GM12878 (cell line): ENCODE data around the gene SAMD7. TPM values are rescaled to one million over a fixed set of nuclear protein-coding genes. Genes with fewer than 3 reads are reported as not detected.

Experiments used
- ATAC-seq: fragments of 200-7000 bp; cut with Tn5 transposase; 3 replicates; pipeline ENCODE4 v1.9.1; 2020; ENCODE audit warnings: mild to moderate bottlenecking, moderate library complexity
- BruUV-seq: library from RNA; stranded (reverse); fragments of 400-500 nt; replicated peaks from 2 replicates; lab custom pipeline; 2021; lab: Mats Ljungman, UMichigan
- CTCF ChIA-PET: fragments of 300-600 bp; sonication (Branson Sonifier 250); formaldehyde crosslinking; extraction: SDS; loops from one replicate; lab custom pipeline; 2021; ENCODE audit warnings: inconsistent platforms; lab: Yijun Ruan, JAX
- POLR2A ChIA-PET: fragments of 350-600 bp; formaldehyde crosslinking; extraction: SDS; loops from one replicate; lab custom pipeline; 2021; ENCODE audit warnings: inconsistent platforms; lab: Charles Lee
- RAD21 ChIA-PET: fragments of 300-600 bp; sonication (Branson Sonifier 250); formaldehyde crosslinking; loops from one replicate; lab custom pipeline; 2023; ENCODE audit warnings: antibody characterized with exemption; ENCODE audit not compliant: unreplicated experiment; lab: Charles Lee
- SMC1A ChIA-PET: fragments of 300-600 bp; sonication (Branson Sonifier 250); formaldehyde crosslinking; loops from one replicate; lab custom pipeline; 2023; ENCODE audit not compliant: unreplicated experiment, uncharacterized antibody; lab: Charles Lee
- DNase-seq: peaks from one replicate; pipeline ENCODE4 v3.0.0-alpha.2; 2011; ENCODE audit warnings: low read depth, low spot score
- FAIRE-seq: peaks from 3 replicates; lab custom pipeline; 2011; peaks lifted over from hg19 to GRCh38; lab: Jason Lieb, UNC
- H2AFZ ChIP-seq: 2 replicates; pipeline ENCODE4 v1.6.0; 2011; ENCODE audit warnings: low read depth, low read length, control low read depth; ENCODE audit not compliant: control insufficient read depth
- H3K27ac ChIP-seq: 2 replicates; pipeline ENCODE4 v1.5.1; 2011; ENCODE audit warnings: control low read depth; ENCODE audit not compliant: control insufficient read depth, insufficient read depth
- H3K27me3 ChIP-seq, 2 experiments: replicated peaks in 1 of 2; 2 replicates each; pipeline versions ENCODE4 v1.6.0 to v1.6.1; 2011; ENCODE audit warnings: low read length in 1 of 2; ENCODE audit not compliant: control insufficient read depth in 2 of 2, insufficient read depth in 2 of 2
- H3K36me3 ChIP-seq, 2 experiments: 2 replicates each; pipeline ENCODE4 v1.5.1; 2011; ENCODE audit warnings: low read length in 1 of 2; ENCODE audit not compliant: control insufficient read depth in 2 of 2, insufficient read depth in 2 of 2
- H3K4me1 ChIP-seq: 2 replicates; pipeline ENCODE4 v1.6.1; 2011; ENCODE audit warnings: mild to moderate bottlenecking, low read length, moderate library complexity, mixed read lengths; ENCODE audit not compliant: control insufficient read depth, insufficient read depth
- H3K4me2 ChIP-seq: 2 replicates; pipeline ENCODE4 v1.6.0; 2011; ENCODE audit warnings: control low read depth; ENCODE audit not compliant: control insufficient read depth, insufficient read depth
- H3K4me3 ChIP-seq: fragments of 200-600 bp; sonication (generic); 2 replicates; pipeline ENCODE4 v1.5.1; 2016
- H3K79me2 ChIP-seq: 2 replicates; pipeline ENCODE4 v1.6.0; 2011; ENCODE audit warnings: low read length; ENCODE audit not compliant: control insufficient read depth, insufficient read depth
- H3K9ac ChIP-seq: 2 replicates; pipeline ENCODE4 v1.8.0; 2011; ENCODE audit warnings: low read length, control low read depth, mixed read lengths; ENCODE audit not compliant: control insufficient read depth, insufficient read depth
- H3K9me3 ChIP-seq: replicated peaks from 3 replicates; pipeline ENCODE4 v1.5.1; 2011; ENCODE audit warnings: mild to moderate bottlenecking, low read length; ENCODE audit not compliant: control insufficient read depth, insufficient read depth
- H4K20me1 ChIP-seq: 2 replicates; pipeline ENCODE4 v1.6.0; 2011; ENCODE audit not compliant: control insufficient read depth, insufficient read depth
- BHLHE40 ChIP-seq, 2 experiments: fragments of 450-650 bp in 1 of 2; IDR thresholded peaks; 2 replicates each; pipeline ENCODE4 v1.6.1; 2011 to 2017; ENCODE audit warnings: low read depth in 2 of 2, borderline replicate concordance in 1 of 2, improper control_type of control experiment in 1 of 2, low read length in 1 of 2, mild to moderate bottlenecking in 1 of 2
- CBFB ChIP-seq: IDR thresholded peaks from 2 replicates; pipeline ENCODE4 v1.6.1; 2016; ENCODE audit warnings: antibody characterized with exemption, low read depth
- CBX3 ChIP-seq: fragments of 200-600 bp; sonication (generic); IDR thresholded peaks from 2 replicates; pipeline ENCODE4 v1.6.1; 2016; ENCODE audit warnings: low read depth, borderline replicate concordance
- EP300 ChIP-seq, 2 experiments: fragments of 150-350 bp in 1 of 2; IDR thresholded peaks; 2 replicates each; pipeline ENCODE4 v1.6.1; 2011 to 2012; ENCODE audit warnings: low read depth in 2 of 2, low read length in 2 of 2, borderline replicate concordance in 1 of 2, improper control_type of control experiment in 1 of 2, inconsistent platforms in 1 of 2; ENCODE audit not compliant: control insufficient read depth in 1 of 2
- ESRRA ChIP-seq: IDR thresholded peaks from 2 replicates; pipeline ENCODE4 v1.6.1; 2012; ENCODE audit warnings: mild to moderate bottlenecking, low read length, improper control_type of control experiment
- HDAC2 ChIP-seq: fragments of 200-600 bp; sonication (generic); IDR thresholded peaks from 2 replicates; pipeline ENCODE4 v1.6.1; 2017
- HDGF ChIP-seq: fragments of 450-650 bp; IDR thresholded peaks from 2 replicates; pipeline ENCODE4 v1.6.1; 2016; ENCODE audit warnings: antibody characterized with exemption
- IRF5 ChIP-seq: fragments of 450-650 bp; IDR thresholded peaks from 2 replicates; pipeline ENCODE4 v1.6.1; 2017; ENCODE audit warnings: borderline replicate concordance
- JUNB ChIP-seq: IDR thresholded peaks from 2 replicates; pipeline ENCODE4 v1.6.1; 2016; ENCODE audit warnings: antibody characterized with exemption, mild to moderate bottlenecking
- KDM1A ChIP-seq: fragments of 200-600 bp; sonication (generic); IDR thresholded peaks from 2 replicates; pipeline ENCODE4 v1.6.1; 2016; ENCODE audit warnings: borderline replicate concordance
- KLF5 ChIP-seq: fragments of 450-650 bp; IDR thresholded peaks from 2 replicates; pipeline ENCODE4 v1.6.1; 2014; ENCODE audit warnings: mild to moderate bottlenecking; ENCODE audit not compliant: partially characterized antibody
- NFYA ChIP-seq: IDR thresholded peaks from 2 replicates; pipeline ENCODE4 v1.6.1; 2011; ENCODE audit warnings: low read depth, mild to moderate bottlenecking, low read length, improper control_type of control experiment, borderline replicate concordance
- NFYB ChIP-seq: IDR thresholded peaks from 2 replicates; pipeline ENCODE4 v1.6.1; 2011; ENCODE audit warnings: low read depth, mild to moderate bottlenecking, low read length, improper control_type of control experiment, moderate library complexity; ENCODE audit not compliant: insufficient read depth
- SMAD5 ChIP-seq: IDR thresholded peaks from 2 replicates; pipeline ENCODE4 v1.6.1; 2016; ENCODE audit warnings: antibody characterized with exemption, low read depth
- SP1 ChIP-seq: IDR thresholded peaks from one replicate; pipeline ENCODE4 v1.6.1; 2011; ENCODE audit warnings: low read depth, low read length
- SPI1 ChIP-seq: IDR thresholded peaks from 2 replicates; pipeline ENCODE4 v1.6.1; 2011; ENCODE audit warnings: low read depth, mild to moderate bottlenecking, low read length, moderate library complexity, borderline replicate concordance; ENCODE audit not compliant: insufficient read depth
- SREBF1 ChIP-seq: IDR thresholded peaks from 2 replicates; pipeline ENCODE4 v1.6.1; 2012; ENCODE audit warnings: mild to moderate bottlenecking, low read length
- STAT1 ChIP-seq: fragments of 450-650 bp; conservative IDR thresholded peaks from 2 replicates; pipeline ENCODE4 v1.6.1; 2014; ENCODE audit warnings: antibody characterized with exemption, mild to moderate bottlenecking
- SUZ12 ChIP-seq: fragments of 200-600 bp; sonication (generic); IDR thresholded peaks from one replicate; pipeline ENCODE4 v1.6.1; 2018; ENCODE audit warnings: antibody characterized with exemption, mild to moderate bottlenecking; ENCODE audit not compliant: unreplicated experiment
- USF1 ChIP-seq: IDR thresholded peaks from 2 replicates; pipeline ENCODE4 v1.6.1; 2011; ENCODE audit warnings: borderline replicate concordance, low read depth, mild to moderate bottlenecking, moderate library complexity, mixed read lengths, low read length; ENCODE audit not compliant: insufficient read depth; ENCODE audit errors: extremely low read length
- ZNF207 ChIP-seq: fragments of 450-650 bp; IDR thresholded peaks from 2 replicates; pipeline ENCODE4 v1.6.1; 2014; ENCODE audit warnings: antibody characterized with exemption, mild to moderate bottlenecking, borderline replicate concordance
- ZSCAN29 ChIP-seq: fragments of 450-650 bp; IDR thresholded peaks from 2 replicates; pipeline ENCODE4 v1.6.1; 2017; ENCODE audit warnings: mild to moderate bottlenecking, moderate library complexity
- WGBS: methylation state at CpG from one replicate; pipeline ENCODE4 v1.1.6; 2016; ENCODE audit warnings: low lambda C conversion rate; ENCODE audit not compliant: insufficient replicate concordance, insufficient coverage; ENCODE audit errors: missing lambda C conversion rate; 5-methylcytosine and 5-hydroxymethylcytosine counted together
- in situ Hi-C: fragments of 300-500 bp; cut with MboI; formaldehyde crosslinking; loops from 9 replicates; pipeline ENCODE4 v1.14.3; 2018; ENCODE audit warnings: mixed read lengths
- intact Hi-C: fragments of 100-400 bp; cut with micrococcal nuclease; formaldehyde crosslinking; loops from one replicate; pipeline ENCODE4 v1.14.2; 2022; ENCODE audit not compliant: unreplicated experiment
- polyA plus RNA-seq, 11 experiments: library from polyadenylated mRNA; depleted of rRNA in 4 of 11; unstranded in 6 of 11; stranded (reverse) in 5 of 11; fragments of >200 nt; fragmentation: Nextera tagmentation in 4 of 11; fragmentation: Illumina TruSeq in 1 of 11; extraction: Ambion mirVana in 4 of 11; extraction: Trizol in 1 of 11; gene quantifications; 1 replicate in 1 of 11; 2 replicates in 10 of 11; pipeline versions ENCODE4 v1.2.1 to v1.2.3, GENCODE V29; 2011 to 2016; ENCODE audit warnings: inconsistent platforms in 2 of 11, missing spikeins in 2 of 11, low read depth in 1 of 11
- total RNA-seq, 4 experiments: library from RNA; depleted of rRNA in 3 of 4; stranded (reverse); fragments of >200 nt in 3 of 4; fragmentation: Illumina TruSeq in 1 of 4; extraction: Trizol in 1 of 4; gene quantifications; 2 replicates each; pipeline versions ENCODE4 v1.2.1 to v1.2.3, GENCODE V29; 2013 to 2021

Gene SAMD7
- total and polyA plus RNA-seq, 10 of the 15 experiments (the other 5 are each of a cell fraction or from before 2014, with no cell fraction given), result 0.03 to 0.11 (median 0.07) TPM; not detected in 3

- no peak for TF ChIP-seq HDGF
- no peak for TF ChIP-seq KDM1A
- no peak for TF ChIP-seq SMAD5
- TF ChIP-seq NFYA, result no peak
- TF ChIP-seq ZSCAN29, result no peak
- TF ChIP-seq IRF5, result no peak
- TF ChIP-seq CBX3, result no peak
- TF ChIP-seq ESRRA, result no peak
- no peak for TF ChIP-seq HDAC2
These were observed 3.4 kb upstream of the SAMD7 start (continued) for GRCh38 chr3:169907944-169908343.

GRCh38 chr3:169913323-169913722 lies 2.0 kb downstream of the SAMD7 start:
- no peaks in the 10 kb centered on the region for H4K20me1 ChIP-seq
- no peak overlapping the region for H3K4me3 ChIP-seq
- H3K27me3 ChIP-seq, result no peaks in the 10 kb centered on the region
- SMC1A ChIA-PET, result no interaction called here
- BruUV-seq, result no TSS peak
- no peak overlapping the region for H3K4me2 ChIP-seq
- FAIRE-seq, result no peak
- intact Hi-C loops, result no loop called here
- TF ChIP-seq STAT1 (no peak), JUNB (no peak), USF1 (no peak), SPI1 (no peak), SREBF1 (no peak), KLF5 (no peak), NFYA (no peak), SP1 (no peak), EP300 (IDR thresholded peaks at IDR 0.05; ENCODE audit: borderline replicate concordance in 1 of 2, control insufficient read depth in 1 of 2, low read depth in 2 of 2, low read length in 2 of 2) (no peak), NFYB (no peak), CBFB (no peak), BHLHE40 (IDR thresholded peaks at IDR 0.05; ENCODE audit: borderline replicate concordance in 1 of 2, low read depth in 2 of 2, low read length in 1 of 2) (no peak), SUZ12 (no peak), ZNF207 (no peak)
- POLR2A ChIA-PET, result no interaction called here
- no peaks in the 10 kb centered on the region for H3K36me3 ChIP-seq
- no peak for DNase-seq
- H2AFZ ChIP-seq, result no peak overlapping the region
- H3K9me3 ChIP-seq, result no peaks in the 10 kb centered on the region
- CTCF ChIA-PET, result no interaction called here
- in situ Hi-C loops, result no loop called here
- no peak overlapping the region for H3K27ac ChIP-seq
- RAD21 ChIA-PET, result no interaction called here
- H3K4me1 ChIP-seq, result no peaks in the 10 kb centered on the region
- H3K79me2 ChIP-seq, result no peaks in the 10 kb centered on the region
- no peak overlapping the region for H3K9ac ChIP-seq
- 86% methylated on average over 3 of the region's 3 CpGs for WGBS
- no peak for ATAC-seq
